Hepatocyte (in vitro differentiated cells): ENCODE measurements around the gene FOSL1. TPM values are rescaled to one million over a fixed set of nuclear protein-coding genes. Genes with fewer than 3 reads are reported as not detected.

Experiments used
- DNase-seq: peaks from one replicate; pipeline ENCODE4 v3.0.0-alpha.2; 2016; ENCODE audit warnings: low spot score
- H2AFZ ChIP-seq: fragments of 200-600 bp; sonication (generic); 2 replicates; pipeline ENCODE4 v1.6.0; 2016; ENCODE audit warnings: antibody characterized with exemption, mild to moderate bottlenecking
- H3K27ac ChIP-seq: fragments of 200-600 bp; sonication (generic); 2 replicates; pipeline ENCODE4 v1.5.1; 2016; ENCODE audit warnings: mild to moderate bottlenecking
- H3K27me3 ChIP-seq: fragments of 200-600 bp; sonication (generic); 2 replicates; pipeline ENCODE4 v1.6.1; 2016
- H3K36me3 ChIP-seq: fragments of 200-600 bp; sonication (generic); replicated peaks from 2 replicates; pipeline ENCODE4 v1.5.1; 2016; ENCODE audit warnings: low read depth; ENCODE audit not compliant: insufficient read depth
- H3K4me1 ChIP-seq: fragments of 200-600 bp; sonication (generic); 2 replicates; pipeline ENCODE4 v1.5.1; 2016; ENCODE audit warnings: mild to moderate bottlenecking, moderate library complexity; ENCODE audit not compliant: insufficient read depth
- H3K4me2 ChIP-seq: fragments of 200-600 bp; sonication (generic); 2 replicates; pipeline ENCODE4 v1.6.0; 2016
- H3K4me3 ChIP-seq: fragments of 200-600 bp; sonication (generic); 2 replicates; pipeline ENCODE4 v1.5.1; 2016; ENCODE audit warnings: mild to moderate bottlenecking
- H3K79me2 ChIP-seq: fragments of 200-600 bp; sonication (generic); 2 replicates; pipeline ENCODE4 v1.6.0; 2017; ENCODE audit warnings: mild to moderate bottlenecking
- H3K9me2 ChIP-seq: fragments of 200-600 bp; sonication (generic); replicated peaks from 2 replicates; pipeline ENCODE4 v1.6.0; 2017; ENCODE audit warnings: mild to moderate bottlenecking; ENCODE audit not compliant: insufficient read depth
- H3K9me3 ChIP-seq: fragments of 200-600 bp; sonication (generic); 2 replicates; pipeline ENCODE4 v1.5.1; 2016; ENCODE audit warnings: low read depth, mild to moderate bottlenecking
- H4K20me1 ChIP-seq: fragments of 200-600 bp; sonication (generic); 2 replicates; pipeline ENCODE4 v1.6.0; 2016; ENCODE audit warnings: mild to moderate bottlenecking; ENCODE audit not compliant: insufficient read depth, poor library complexity, severe bottlenecking
- CTCF ChIP-seq: fragments of 200-600 bp; sonication (generic); IDR thresholded peaks from 2 replicates; pipeline ENCODE4 v1.5.1; 2016; ENCODE audit warnings: antibody characterized with exemption, mild to moderate bottlenecking; ENCODE audit not compliant: poor library complexity
- EZH2 ChIP-seq: fragments of 200-600 bp; sonication (generic); IDR thresholded peaks from 2 replicates; pipeline ENCODE4 v1.6.1; 2016; ENCODE audit warnings: antibody characterized with exemption, mild to moderate bottlenecking, borderline replicate concordance
- EZH2phosphoT487 ChIP-seq: fragments of 200-600 bp; sonication (generic); IDR thresholded peaks from one replicate; pipeline ENCODE4 v1.6.1; 2018; ENCODE audit warnings: antibody characterized with exemption, mild to moderate bottlenecking, low read depth, moderate library complexity; ENCODE audit not compliant: unreplicated experiment, severe bottlenecking
- WGBS: methylation state at CpG from one replicate; pipeline ENCODE4 v1.1.6; 2016; ENCODE audit warnings: low lambda C conversion rate; ENCODE audit errors: missing lambda C conversion rate; 5-methylcytosine and 5-hydroxymethylcytosine counted together
- polyA plus RNA-seq: library from polyadenylated mRNA; unstranded; fragments of >200 nt; fragmentation: Nextera tagmentation; extraction: Ambion mirVana; gene quantifications from 2 replicates; pipeline ENCODE4 v1.2.1, GENCODE V29; 2016
- total RNA-seq: library from RNA; depleted of rRNA; stranded (reverse); fragments of >200 nt; gene quantifications from 2 replicates; pipeline ENCODE4 v1.2.3, GENCODE V29; 2014

FOSL1 gene
- total and polyA plus RNA-seq, 2 experiments from 2014 or later: 4.5 to 16.5 TPM

DNA sequence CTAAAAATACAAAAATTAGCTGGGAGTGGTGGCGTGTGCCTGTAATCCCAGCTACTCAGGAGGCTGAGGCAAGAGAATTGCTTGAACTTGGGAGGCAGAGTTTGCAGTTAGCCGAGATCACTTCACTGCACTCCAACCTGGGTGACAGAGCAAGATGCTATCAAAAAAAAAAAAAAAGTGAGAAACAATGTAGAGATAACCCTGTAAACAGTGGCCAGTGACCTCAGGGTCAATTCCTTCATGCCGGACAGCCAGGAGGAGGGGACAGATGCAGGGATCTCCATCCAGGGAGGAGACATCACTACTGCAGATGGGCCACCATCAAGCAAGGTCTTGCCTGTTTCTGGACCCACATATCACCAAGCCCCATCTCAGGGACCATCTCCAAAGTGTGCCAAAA lies 52.4 kb downstream of the FOSL1 start:
- no peak for DNase-seq
- Histone ChIP-seq H3K79me2 (no peaks in the 10 kb centered on the region), H3K9me3 (no peaks in the 10 kb centered on the region), H3K4me1 (peaks cover 9% of the 10 kb centered on the region), H3K4me2 (no peak overlapping the region), H2AFZ (no peak overlapping the region), H3K27ac (no peak overlapping the region), H3K27me3 (no peaks in the 10 kb centered on the region), H4K20me1 (no peaks in the 10 kb centered on the region), H3K9me2 (no peaks in the 10 kb centered on the region), H3K4me3 (no peak overlapping the region), H3K36me3 (no peaks in the 10 kb centered on the region)
- 68% methylated on average over 3 of the region's 3 CpGs for WGBS
- TF ChIP-seq EZH2 (no peak), EZH2phosphoT487 (no peak), CTCF (no peak)

DNA sequence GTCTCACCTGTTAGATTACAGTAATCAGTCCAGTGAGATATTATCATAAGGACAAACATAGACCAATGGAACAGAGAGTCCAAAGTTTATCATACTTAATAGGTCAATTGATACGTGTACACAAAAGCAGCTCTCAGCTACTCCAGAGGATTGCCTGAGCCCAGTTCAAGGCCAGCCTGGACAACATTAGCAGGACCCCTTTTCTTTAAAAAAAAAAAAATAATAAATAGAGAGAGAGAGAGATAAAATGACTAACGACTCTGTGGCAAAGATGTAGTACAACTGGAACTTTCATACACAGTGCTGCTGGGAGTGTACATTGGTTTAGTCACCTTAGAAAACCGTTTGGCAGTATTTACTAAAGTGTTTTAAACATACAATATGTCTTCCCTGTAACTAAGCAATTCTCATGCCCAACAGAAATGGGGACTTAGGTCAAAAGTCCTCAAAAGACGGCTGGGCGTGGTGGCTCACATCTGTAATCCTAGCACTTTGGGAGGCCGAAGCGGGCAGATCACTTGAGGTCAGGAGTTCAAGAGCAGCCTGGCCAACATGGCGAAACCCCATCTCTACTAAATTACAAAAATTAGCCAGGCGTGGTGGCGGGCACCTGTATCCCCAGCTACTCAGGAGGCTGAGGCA lies 55.8 kb downstream of the FOSL1 start:
- Histone ChIP-seq H3K27me3 (no peaks in the 10 kb centered on the region), H3K9me2 (no peaks in the 10 kb centered on the region), H3K36me3 (no peaks in the 10 kb centered on the region), H2AFZ (no peak overlapping the region), H3K4me2 (peak overlapping the region; percentile 43), H3K4me3 (no peak overlapping the region), H4K20me1 (no peaks in the 10 kb centered on the region), H3K27ac (peak overlapping the region; percentile 75), H3K79me2 (no peaks in the 10 kb centered on the region), H3K4me1 (peaks cover 8% of the 10 kb centered on the region), H3K9me3 (no peaks in the 10 kb centered on the region)
- DNase-seq: peak; percentile 22
- no peak for TF ChIP-seq CTCF
- TF ChIP-seq EZH2phosphoT487: no peak
- no peak for TF ChIP-seq EZH2
- WGBS: 76% methylated on average over 10 of the region's 10 CpGs

- Histone ChIP-seq H3K9me2 (no peaks in the 10 kb centered on the region), H3K27me3 (no peaks in the 10 kb centered on the region), H3K4me1 (peaks cover 8% of the 10 kb centered on the region), H3K9me3 (no peaks in the 10 kb centered on the region), H3K36me3 (no peaks in the 10 kb centered on the region), H3K4me3 (no peak overlapping the region), H4K20me1 (no peaks in the 10 kb centered on the region), H3K4me2 (peak overlapping the region; percentile 43), H3K27ac (peak overlapping the region; percentile 75), H3K79me2 (no peaks in the 10 kb centered on the region), H2AFZ (no peak overlapping the region)
- WGBS: 88% methylated on average over 3 of the region's 3 CpGs
- no peak for TF ChIP-seq EZH2
- TF ChIP-seq CTCF: no peak
- no peak for TF ChIP-seq EZH2phosphoT487
- peak; percentile 14 for DNase-seq
Observed at GRCh38 chr11:65843811-65844210, 56.4 kb downstream of the FOSL1 start.
